ENCODE measurements around the gene NDUFAF8.
A peak's percentile ranks its signal among the peaks of the same experiment; 100 is the strongest.

Gene NDUFAF8

GRCh38 chr17:81197409-81197795 lies 41.7 kb upstream of the NDUFAF8 start:
- TF ChIP-seq CTCF (IDR thresholded peaks at IDR 0.05; ENCODE audit: low read depth, low read length, missing control alignments) = no peak
- no peak for DNase-seq (ENCODE audit: low read depth)
- H3K4me3 ChIP-seq (ENCODE audit: low read depth, low read length) = no peak overlapping the region

GRCh38 chr17:81197831-81198490 lies 41.2 kb upstream of the NDUFAF8 start:
- no peak for TF ChIP-seq CTCF (IDR thresholded peaks at IDR 0.05; ENCODE audit: low read depth, low read length, missing control alignments)
- DNase-seq (ENCODE audit: low read depth) = no peak
- H3K4me3 ChIP-seq (ENCODE audit: low read depth, low read length) = no peak overlapping the region

- H3K4me3 ChIP-seq (ENCODE audit: low read depth, low read length) = no peak overlapping the region
- no peak for DNase-seq (ENCODE audit: low read depth)
- no peak for TF ChIP-seq CTCF (IDR thresholded peaks at IDR 0.05; ENCODE audit: low read depth, low read length, missing control alignments)
Observed at GRCh38 chr17:81198826-81199481, 40.2 kb upstream of the NDUFAF8 start.

- no peak for TF ChIP-seq CTCF (IDR thresholded peaks at IDR 0.05; ENCODE audit: low read depth, low read length, missing control alignments)
- H3K4me3 ChIP-seq (ENCODE audit: low read depth, low read length) = no peak overlapping the region
- DNase-seq (ENCODE audit: low read depth) = no peak
Observed at GRCh38 chr17:81199482-81199830, 39.7 kb upstream of the NDUFAF8 start.

- H3K4me3 ChIP-seq (ENCODE audit: low read depth, low read length) = no peak overlapping the region
- no peak for TF ChIP-seq CTCF (IDR thresholded peaks at IDR 0.05; ENCODE audit: low read depth, low read length, missing control alignments)
- no peak for DNase-seq (ENCODE audit: low read depth)
Observed at GRCh38 chr17:81200201-81200600, 38.9 kb upstream of the NDUFAF8 start.

- TF ChIP-seq CTCF (IDR thresholded peaks at IDR 0.05; ENCODE audit: low read depth, low read length, missing control alignments) = peak; percentile 46
Observed at GRCh38 chr17:81200695-81201580, 38.2 kb upstream of the NDUFAF8 start.

More at GRCh38 chr17:81200695-81201580, 38.2 kb upstream of the NDUFAF8 start:
- DNase-seq (ENCODE audit: low read depth) = no peak
- H3K4me3 ChIP-seq (ENCODE audit: low read depth, low read length) = no peak overlapping the region

Measured in GM12864 (cell line).